ENCODE data around the gene AQP6.

GRCh38 chr12:49942921-49943624 is 29.7 kb upstream of the AQP6 start:
- TF ChIP-seq, protein P1, sequence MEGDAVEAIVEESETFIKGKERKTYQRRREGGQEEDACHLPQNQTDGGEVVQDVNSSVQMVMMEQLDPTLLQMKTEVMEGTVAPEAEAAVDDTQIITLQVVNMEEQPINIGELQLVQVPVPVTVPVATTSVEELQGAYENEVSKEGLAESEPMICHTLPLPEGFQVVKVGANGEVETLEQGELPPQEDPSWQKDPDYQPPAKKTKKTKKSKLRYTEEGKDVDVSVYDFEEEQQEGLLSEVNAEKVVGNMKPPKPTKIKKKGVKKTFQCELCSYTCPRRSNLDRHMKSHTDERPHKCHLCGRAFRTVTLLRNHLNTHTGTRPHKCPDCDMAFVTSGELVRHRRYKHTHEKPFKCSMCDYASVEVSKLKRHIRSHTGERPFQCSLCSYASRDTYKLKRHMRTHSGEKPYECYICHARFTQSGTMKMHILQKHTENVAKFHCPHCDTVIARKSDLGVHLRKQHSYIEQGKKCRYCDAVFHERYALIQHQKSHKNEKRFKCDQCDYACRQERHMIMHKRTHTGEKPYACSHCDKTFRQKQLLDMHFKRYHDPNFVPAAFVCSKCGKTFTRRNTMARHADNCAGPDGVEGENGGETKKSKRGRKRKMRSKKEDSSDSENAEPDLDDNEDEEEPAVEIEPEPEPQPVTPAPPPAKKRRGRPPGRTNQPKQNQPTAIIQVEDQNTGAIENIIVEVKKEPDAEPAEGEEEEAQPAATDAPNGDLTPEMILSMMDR (IDR thresholded peaks at IDR 0.05), result no peak
- no peak for TF ChIP-seq ZFX (IDR thresholded peaks at IDR 0.05; ENCODE audit: borderline replicate concordance)
